SK-N-MC (cell line): ENCODE measurements around the gene CCDC187.

ENCODE experiments used
- EZH2 ChIP-seq: fragments of 200-600 bp; sonication (generic); IDR thresholded peaks from one replicate; pipeline ENCODE4 v1.6.1; 2017; ENCODE audit warnings: antibody characterized with exemption
- FOXP2 ChIP-seq: optimal IDR thresholded peaks from 2 replicates; pipeline ENCODE3; 2011; ENCODE audit warnings: mild to moderate bottlenecking, moderate library complexity; ENCODE audit not compliant: insufficient read depth; ENCODE audit errors: extremely low read length, control extremely low read depth
- POLR2AphosphoS5 ChIP-seq: IDR thresholded peaks from 2 replicates; pipeline ENCODE4 v1.6.1; 2012; ENCODE audit warnings: mild to moderate bottlenecking, low read depth, low read length, borderline replicate concordance

DNA sequence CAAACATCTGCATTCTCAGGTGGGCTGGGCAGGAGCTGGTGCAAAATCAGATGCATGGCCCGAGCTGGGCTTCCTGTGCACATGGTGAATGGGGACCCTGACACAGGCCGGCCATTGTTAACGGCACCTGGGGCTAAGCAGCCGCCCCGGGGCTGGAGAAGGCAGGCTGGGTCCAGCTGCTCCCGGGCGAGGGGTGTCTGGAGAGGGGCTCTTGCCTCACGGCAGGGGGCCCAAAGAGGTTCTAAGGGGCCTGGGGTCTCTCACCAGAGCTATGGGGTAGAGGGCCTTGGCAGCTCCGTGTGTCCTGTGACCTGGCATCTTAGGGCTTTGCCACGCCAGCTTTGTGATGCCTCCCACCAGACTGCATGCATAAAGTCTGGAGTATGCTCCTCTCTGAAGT is 53.2 kb downstream of the CCDC187 start:
- TF ChIP-seq EZH2 (no peak), POLR2AphosphoS5 (no peak), FOXP2 (no peak)
